Melanocyte of skin (primary cell): Measurements from ENCODE around the gene TUBGCP3. TPM values are rescaled to one million over a fixed set of nuclear protein-coding genes. Genes with fewer than 3 reads are reported as not detected.

Experiments
- total RNA-seq, 2 donors: library from RNA; depleted of rRNA; stranded (reverse); fragments of >200 nt; gene quantifications; 2 replicates each; pipeline ENCODE4 v1.2.3, GENCODE V29; 2012

The TUBGCP3 gene
- total RNA-seq = 10 to 100 TPM; 18.9 to 26.0 TPM

GRCh38 chr13:112587764-112588489 is at the start of gene TUBGCP3:
TSS of gene TUBGCP3 (minus strand) at chr13:112588153. CDS start at chr13:112587980, 173 bp downstream.

Other genes with a start within 250 kb of the TUBGCP3 start
- gene SPACA7, start 211.8 kb downstream of the TUBGCP3 start, total RNA-seq = not detected
- gene ATP11A, start 101.9 kb upstream of the TUBGCP3 start, total RNA-seq = 10 to 100 TPM; 11.4 to 14.0 TPM